AG09309 (cell line): ENCODE data around the gene ERBB4.

Experiments
- DNase-seq: peaks from one replicate; pipeline ENCODE4 v3.0.0-alpha.2; 2010; ENCODE audit warnings: low read depth
- H3K4me3 ChIP-seq: 2 replicates; pipeline ENCODE4 v1.5.1; 2011; ENCODE audit warnings: mild to moderate bottlenecking, low read depth, low read length, moderate library complexity; ENCODE audit not compliant: control insufficient read depth
- CTCF ChIP-seq: IDR thresholded peaks from 2 replicates; pipeline ENCODE4 v1.5.1; 2011; ENCODE audit warnings: mild to moderate bottlenecking, low read depth, low read length, inconsistent platforms; ENCODE audit not compliant: insufficient read depth, control insufficient read depth; ENCODE audit errors: missing control alignments

The ERBB4 gene

GRCh38 chr2:212530991-212531390, 7.6 kb downstream of the ERBB4 start:
- H3K4me3 ChIP-seq: no peak overlapping the region
- no peak for DNase-seq
- no peak for TF ChIP-seq CTCF

GRCh38 chr2:212530373-212530772, 8.2 kb downstream of the ERBB4 start:
- no peak for DNase-seq
- H3K4me3 ChIP-seq: no peak overlapping the region
- TF ChIP-seq CTCF: no peak

GRCh38 chr2:212528106-212528856, 10.3 kb downstream of the ERBB4 start:
- H3K4me3 ChIP-seq: no peak overlapping the region
- no peak for DNase-seq
- peak; percentile 7 for TF ChIP-seq CTCF

GRCh38 chr2:212526059-212526458, 12.5 kb downstream of the ERBB4 start:
- TF ChIP-seq CTCF: no peak
- H3K4me3 ChIP-seq: no peak overlapping the region
- DNase-seq: no peak

GRCh38 chr2:212523756-212524155, 14.8 kb downstream of the ERBB4 start:
- TF ChIP-seq CTCF: no peak
- no peak for DNase-seq
- no peak overlapping the region for H3K4me3 ChIP-seq

- peak; percentile 50 for TF ChIP-seq CTCF
- DNase-seq: no peak
- no peak overlapping the region for H3K4me3 ChIP-seq
Observed at GRCh38 chr2:212520340-212520739, 18.3 kb downstream of the ERBB4 start.

GRCh38 chr2:212517693-212518092, 20.9 kb downstream of the ERBB4 start:
- DNase-seq: no peak
- TF ChIP-seq CTCF: peak; percentile 16
- H3K4me3 ChIP-seq: no peak overlapping the region
